DND-41 (cell line): Measurements from ENCODE around the gene NHLRC4.

Experiments used
- EZH2 ChIP-seq: IDR thresholded peaks from 3 replicates; pipeline ENCODE4 v1.6.1; 2012; ENCODE audit warnings: borderline replicate concordance, low read depth, mild to moderate bottlenecking, moderate library complexity, low read length, inconsistent platforms; ENCODE audit not compliant: severe bottlenecking
- TF ChIP-seq, protein P1 (sequence below): IDR thresholded peaks from 2 replicates; pipeline ENCODE4 v1.5.1; 2012; ENCODE audit warnings: borderline replicate concordance, low read length, moderate library complexity, mild to moderate bottlenecking; ENCODE audit not compliant: poor library complexity, severe bottlenecking; ENCODE audit errors: extremely low read depth

GRCh38 chr16:518858-519257, 47.9 kb upstream of the NHLRC4 start:
- TF ChIP-seq, protein P1, sequence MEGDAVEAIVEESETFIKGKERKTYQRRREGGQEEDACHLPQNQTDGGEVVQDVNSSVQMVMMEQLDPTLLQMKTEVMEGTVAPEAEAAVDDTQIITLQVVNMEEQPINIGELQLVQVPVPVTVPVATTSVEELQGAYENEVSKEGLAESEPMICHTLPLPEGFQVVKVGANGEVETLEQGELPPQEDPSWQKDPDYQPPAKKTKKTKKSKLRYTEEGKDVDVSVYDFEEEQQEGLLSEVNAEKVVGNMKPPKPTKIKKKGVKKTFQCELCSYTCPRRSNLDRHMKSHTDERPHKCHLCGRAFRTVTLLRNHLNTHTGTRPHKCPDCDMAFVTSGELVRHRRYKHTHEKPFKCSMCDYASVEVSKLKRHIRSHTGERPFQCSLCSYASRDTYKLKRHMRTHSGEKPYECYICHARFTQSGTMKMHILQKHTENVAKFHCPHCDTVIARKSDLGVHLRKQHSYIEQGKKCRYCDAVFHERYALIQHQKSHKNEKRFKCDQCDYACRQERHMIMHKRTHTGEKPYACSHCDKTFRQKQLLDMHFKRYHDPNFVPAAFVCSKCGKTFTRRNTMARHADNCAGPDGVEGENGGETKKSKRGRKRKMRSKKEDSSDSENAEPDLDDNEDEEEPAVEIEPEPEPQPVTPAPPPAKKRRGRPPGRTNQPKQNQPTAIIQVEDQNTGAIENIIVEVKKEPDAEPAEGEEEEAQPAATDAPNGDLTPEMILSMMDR: no peak
- TF ChIP-seq EZH2: no peak
